ENCODE results near the gene PROM1.

Gene PROM1

DNA sequence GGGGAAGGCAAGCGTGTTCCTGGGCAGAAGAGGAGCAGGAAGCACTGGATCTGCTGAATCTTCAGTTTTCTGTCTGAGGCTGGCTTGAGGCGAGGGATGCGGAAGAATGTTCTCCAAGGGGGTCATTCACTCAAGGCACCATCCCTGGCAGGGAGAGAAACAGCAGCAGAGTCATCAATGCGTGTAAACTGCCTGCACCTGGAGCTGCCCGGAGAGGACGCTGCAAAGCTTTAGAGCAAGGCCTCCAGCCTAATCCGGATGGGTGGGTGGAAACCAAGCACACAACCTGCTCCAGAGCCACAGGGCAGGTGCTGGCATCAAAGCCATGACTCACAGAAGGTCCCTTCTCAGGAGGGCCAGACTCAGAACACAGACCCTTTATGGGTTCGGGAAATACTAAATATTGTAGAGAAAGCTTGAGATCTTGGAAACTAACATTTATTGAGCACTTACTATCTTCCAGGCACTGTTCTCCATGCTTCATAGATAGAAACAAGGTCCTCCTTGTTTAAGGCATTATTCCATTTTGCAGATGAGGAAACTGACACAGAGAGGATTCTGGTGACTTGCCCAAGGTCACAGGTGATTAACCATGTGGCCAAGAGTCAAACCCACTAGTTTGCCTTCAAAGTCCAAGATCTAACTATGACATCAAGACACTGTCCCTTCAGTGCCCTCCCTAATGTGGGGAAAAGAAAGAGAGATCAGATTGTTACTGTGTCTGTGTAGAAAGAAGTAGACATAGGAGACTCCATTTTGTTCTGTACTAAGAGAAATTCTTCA is 7.7 kb downstream of the PROM1 start:
- Histone ChIP-seq H3K9ac (ENCODE audit: low read length) (no peak overlapping the region), H3K4me1 (ENCODE audit: control insufficient read depth, insufficient read depth, low read length) (no peaks in the 10 kb centered on the region), H3K36me3 (ENCODE audit: control insufficient read depth, insufficient read depth, low read length) (no peaks in the 10 kb centered on the region), H3K27me3 (ENCODE audit: control insufficient read depth, insufficient read depth, low read length) (no peaks in the 10 kb centered on the region), H3K4me3 (ENCODE audit: low read length) (no peak overlapping the region), H3K27ac (ENCODE audit: low read depth, low read length) (no peak overlapping the region)

DNA sequence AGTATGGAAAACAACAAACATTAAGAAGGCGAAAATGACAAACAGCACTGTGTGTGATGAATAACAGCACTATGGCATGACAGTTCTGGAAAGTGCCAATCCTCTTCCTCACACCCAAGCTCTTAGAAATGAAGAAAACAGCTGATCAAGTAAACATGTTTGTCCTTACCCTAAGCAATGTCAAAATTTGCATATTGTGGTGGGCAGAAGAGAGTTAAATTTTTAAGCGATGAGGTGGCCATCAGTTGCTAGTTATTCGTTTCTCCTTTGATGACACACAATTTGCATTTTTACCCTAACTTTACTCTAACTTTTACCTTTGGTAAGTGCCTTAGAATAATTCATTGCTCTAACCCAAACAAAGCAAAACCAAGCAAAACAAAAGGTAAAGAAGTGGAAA is 8.8 kb downstream of the PROM1 start:
- Histone ChIP-seq H3K4me3 (ENCODE audit: low read length) (no peak overlapping the region), H3K27me3 (ENCODE audit: control insufficient read depth, insufficient read depth, low read length) (no peaks in the 10 kb centered on the region), H3K9ac (ENCODE audit: low read length) (no peak overlapping the region), H3K36me3 (ENCODE audit: control insufficient read depth, insufficient read depth, low read length) (no peaks in the 10 kb centered on the region), H3K4me1 (ENCODE audit: control insufficient read depth, insufficient read depth, low read length) (no peaks in the 10 kb centered on the region), H3K27ac (ENCODE audit: low read depth, low read length) (no peak overlapping the region)

DNA sequence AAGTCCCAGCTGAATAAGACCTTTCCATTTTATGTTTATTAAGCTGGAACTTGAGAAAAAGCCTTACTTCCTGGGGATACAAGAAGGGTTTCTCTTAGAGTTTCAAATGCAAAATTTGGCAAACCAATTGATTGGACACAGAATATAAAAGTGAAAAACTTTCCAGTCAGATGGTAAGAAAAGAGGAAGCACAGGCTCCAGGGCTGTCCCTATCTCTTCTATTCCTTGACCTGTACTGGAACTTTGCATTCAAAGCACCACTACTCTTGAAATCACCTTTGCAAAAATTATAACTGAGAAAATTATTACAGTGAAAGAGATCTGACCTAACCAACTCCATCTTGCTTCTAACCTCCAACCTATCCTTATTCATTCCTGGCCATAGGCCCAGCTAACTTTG is 11.7 kb downstream of the PROM1 start:
- Histone ChIP-seq H3K36me3 (ENCODE audit: control insufficient read depth, insufficient read depth, low read length) (no peaks in the 10 kb centered on the region), H3K4me3 (ENCODE audit: low read length) (no peak overlapping the region), H3K27ac (ENCODE audit: low read depth, low read length) (no peak overlapping the region)

DNA sequence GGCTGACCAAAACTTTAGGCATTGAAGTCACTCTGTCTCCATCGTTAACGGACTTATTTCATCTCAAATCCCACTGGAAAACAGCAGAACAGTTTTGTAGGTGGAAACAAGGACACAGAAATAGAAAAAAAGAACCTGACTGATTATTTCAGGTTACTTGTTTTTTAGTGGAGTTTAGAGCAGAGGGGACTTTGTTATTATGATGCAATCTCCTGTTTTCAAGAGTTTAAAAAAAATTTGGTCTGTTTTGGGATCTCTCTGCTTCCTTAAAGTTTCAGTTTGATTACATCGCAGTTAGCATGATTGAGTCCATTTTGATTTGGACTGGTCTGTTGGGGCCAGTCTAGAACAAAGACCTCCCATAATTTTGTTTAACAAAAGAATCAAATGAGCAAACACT is 13.6 kb downstream of the PROM1 start:
- Histone ChIP-seq H3K4me3 (ENCODE audit: low read length) (no peak overlapping the region), H3K36me3 (ENCODE audit: control insufficient read depth, insufficient read depth, low read length) (no peaks in the 10 kb centered on the region), H3K4me1 (ENCODE audit: control insufficient read depth, insufficient read depth, low read length) (no peaks in the 10 kb centered on the region), H3K27ac (ENCODE audit: low read depth, low read length) (no peak overlapping the region), H3K9ac (ENCODE audit: low read length) (no peak overlapping the region), H3K27me3 (ENCODE audit: control insufficient read depth, insufficient read depth, low read length) (no peaks in the 10 kb centered on the region)

More for the DNA sequence above, 11.7 kb downstream of the PROM1 start:
- H3K9ac ChIP-seq (ENCODE audit: low read length) = no peak overlapping the region
- H3K27me3 ChIP-seq (ENCODE audit: control insufficient read depth, insufficient read depth, low read length) = no peaks in the 10 kb centered on the region
- H3K4me1 ChIP-seq (ENCODE audit: control insufficient read depth, insufficient read depth, low read length) = no peaks in the 10 kb centered on the region

DNA sequence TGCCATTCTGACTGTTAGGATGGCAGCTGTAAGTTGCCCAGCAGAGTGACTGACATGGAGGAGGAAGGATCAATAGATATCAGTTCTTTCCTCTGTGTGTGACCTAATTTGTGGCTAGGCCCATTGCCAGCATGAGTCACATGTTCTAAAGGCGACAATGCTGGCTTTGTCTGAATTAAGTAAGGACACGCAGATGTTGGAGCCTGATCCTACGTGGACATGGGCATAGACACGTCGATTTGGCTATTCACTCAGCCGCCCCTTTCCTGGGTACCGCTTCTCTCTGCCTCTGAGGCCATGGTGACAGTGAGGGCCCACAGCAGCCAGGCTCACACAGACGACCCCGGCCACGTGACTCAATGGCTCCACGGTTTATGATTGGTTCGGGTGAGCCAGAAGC is 16.3 kb downstream of the PROM1 start:
- no peak overlapping the region for H3K27ac ChIP-seq (ENCODE audit: low read depth, low read length)
- H3K36me3 ChIP-seq (ENCODE audit: control insufficient read depth, insufficient read depth, low read length) = no peaks in the 10 kb centered on the region
- H3K4me3 ChIP-seq (ENCODE audit: low read length) = no peak overlapping the region
- no peaks in the 10 kb centered on the region for H3K4me1 ChIP-seq (ENCODE audit: control insufficient read depth, insufficient read depth, low read length)
- no peaks in the 10 kb centered on the region for H3K27me3 ChIP-seq (ENCODE audit: control insufficient read depth, insufficient read depth, low read length)
- H3K9ac ChIP-seq (ENCODE audit: low read length) = no peak overlapping the region

DNA sequence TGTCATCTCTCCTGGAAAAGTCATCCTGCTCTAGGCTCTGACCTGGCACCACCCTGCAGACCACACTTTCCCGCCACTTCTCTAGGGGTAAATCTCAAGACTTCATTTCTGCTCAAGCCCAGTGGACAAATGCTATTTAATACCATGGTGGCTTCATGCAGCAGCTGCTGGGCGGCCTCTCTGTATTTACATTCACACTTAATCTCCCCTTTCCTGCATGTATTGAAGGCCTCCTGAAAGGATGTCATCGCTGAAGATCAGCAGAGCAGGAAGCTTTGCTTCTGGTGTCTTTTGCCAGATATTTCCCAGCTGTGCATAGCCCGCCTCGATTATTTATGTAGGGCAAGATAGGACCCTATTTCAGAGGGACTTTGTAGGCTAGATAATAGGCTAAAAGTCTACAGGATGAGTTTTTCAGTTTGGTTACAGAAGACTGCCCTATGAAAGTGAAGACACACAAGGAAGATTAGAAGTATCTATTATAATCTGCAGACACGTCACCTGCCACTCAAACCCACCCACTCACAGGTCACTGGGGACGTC is 17.2 kb downstream of the PROM1 start:
- no peak overlapping the region for H3K27ac ChIP-seq (ENCODE audit: low read depth, low read length)
- H3K4me1 ChIP-seq (ENCODE audit: control insufficient read depth, insufficient read depth, low read length) = no peaks in the 10 kb centered on the region
- no peak overlapping the region for H3K4me3 ChIP-seq (ENCODE audit: low read length)
- H3K36me3 ChIP-seq (ENCODE audit: control insufficient read depth, insufficient read depth, low read length) = no peaks in the 10 kb centered on the region
- no peaks in the 10 kb centered on the region for H3K27me3 ChIP-seq (ENCODE audit: control insufficient read depth, insufficient read depth, low read length)
- no peak overlapping the region for H3K9ac ChIP-seq (ENCODE audit: low read length)

DNA sequence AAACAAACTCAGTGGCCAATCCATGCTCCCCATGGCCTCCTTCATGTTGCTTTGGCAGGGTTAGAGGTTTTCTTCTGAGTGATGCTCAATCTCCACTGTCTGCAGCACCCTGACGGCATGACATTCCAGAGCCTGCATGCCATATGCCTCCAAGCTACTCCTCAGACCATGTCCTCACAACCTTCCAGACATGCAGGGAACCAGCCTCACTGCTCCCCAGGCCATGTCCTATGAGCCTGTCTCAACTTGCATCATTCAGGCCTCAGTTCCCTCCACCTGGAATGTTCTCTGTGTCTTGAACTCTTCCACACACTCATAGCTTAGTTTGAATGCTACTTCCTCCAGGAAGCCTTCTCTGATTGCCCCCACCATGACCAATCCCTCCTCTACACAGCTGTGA is 18.8 kb downstream of the PROM1 start:
- H3K4me3 ChIP-seq (ENCODE audit: low read length) = no peak overlapping the region
- no peaks in the 10 kb centered on the region for H3K4me1 ChIP-seq (ENCODE audit: control insufficient read depth, insufficient read depth, low read length)
- H3K36me3 ChIP-seq (ENCODE audit: control insufficient read depth, insufficient read depth, low read length) = no peaks in the 10 kb centered on the region
- H3K9ac ChIP-seq (ENCODE audit: low read length) = no peak overlapping the region
- H3K27ac ChIP-seq (ENCODE audit: low read depth, low read length) = no peak overlapping the region
- no peaks in the 10 kb centered on the region for H3K27me3 ChIP-seq (ENCODE audit: control insufficient read depth, insufficient read depth, low read length)

DNA sequence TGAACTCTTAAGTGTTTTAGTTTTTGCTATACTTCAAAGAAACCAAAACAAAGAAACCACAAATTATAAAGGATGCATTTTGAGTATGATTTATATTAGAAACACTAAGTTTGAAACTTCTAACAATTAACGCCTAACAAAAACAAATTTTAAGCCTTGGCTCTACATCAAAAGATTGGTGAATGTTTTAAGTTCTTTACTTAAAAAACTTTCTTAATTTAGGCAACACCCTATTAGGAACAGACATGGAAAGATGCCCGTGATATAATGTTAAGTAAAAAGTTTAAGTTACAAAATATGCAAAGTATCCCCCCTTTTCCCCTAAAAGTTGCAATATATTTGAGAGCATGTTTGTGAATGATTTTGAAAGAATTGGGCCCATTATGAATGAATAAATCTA is 21.2 kb downstream of the PROM1 start:
- H3K27ac ChIP-seq (ENCODE audit: low read depth, low read length) = no peak overlapping the region
- H3K4me3 ChIP-seq (ENCODE audit: low read length) = no peak overlapping the region
- H3K36me3 ChIP-seq (ENCODE audit: control insufficient read depth, insufficient read depth, low read length) = no peaks in the 10 kb centered on the region
- no peak overlapping the region for H3K9ac ChIP-seq (ENCODE audit: low read length)
- no peaks in the 10 kb centered on the region for H3K27me3 ChIP-seq (ENCODE audit: control insufficient read depth, insufficient read depth, low read length)
- H3K4me1 ChIP-seq (ENCODE audit: control insufficient read depth, insufficient read depth, low read length) = no peaks in the 10 kb centered on the region

DNA sequence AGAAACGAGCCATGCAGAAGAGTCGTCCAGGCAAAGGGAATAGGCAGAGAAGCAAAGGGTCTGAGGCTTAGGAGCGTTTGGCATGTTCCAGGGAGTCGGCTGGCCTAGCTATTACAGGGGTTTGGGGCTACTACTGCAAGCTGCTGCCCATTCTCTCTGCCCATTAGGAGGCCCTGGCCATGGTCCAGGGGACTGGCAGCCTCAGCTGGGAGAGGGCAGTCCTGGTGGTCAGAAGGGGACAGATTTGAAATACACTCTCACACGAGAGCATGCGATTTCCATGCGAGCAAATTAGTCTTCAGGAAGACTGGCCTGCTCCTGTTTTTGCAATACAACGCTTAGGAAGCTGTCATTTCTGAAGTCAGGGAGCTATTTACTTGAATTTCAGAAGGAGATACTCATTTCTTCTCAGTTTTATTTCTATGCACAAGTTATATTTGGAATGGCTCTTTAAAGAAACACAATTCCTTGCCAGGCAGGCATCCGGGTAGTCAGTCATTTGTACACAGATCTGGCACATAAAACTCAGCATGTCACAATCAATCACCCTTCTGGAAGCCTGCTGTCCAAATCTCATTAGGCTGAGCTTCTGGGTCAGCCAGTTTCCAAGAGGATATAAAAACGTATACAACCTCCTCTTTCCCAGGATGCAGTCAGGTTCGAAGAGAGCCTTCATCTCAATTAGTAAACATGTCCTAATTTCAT is 27.0 kb downstream of the PROM1 start:
- H3K27ac ChIP-seq (ENCODE audit: low read depth, low read length) = no peak overlapping the region
- no peak overlapping the region for H3K4me3 ChIP-seq (ENCODE audit: low read length)
- H3K27me3 ChIP-seq (ENCODE audit: control insufficient read depth, insufficient read depth, low read length) = no peaks in the 10 kb centered on the region
- no peaks in the 10 kb centered on the region for H3K36me3 ChIP-seq (ENCODE audit: control insufficient read depth, insufficient read depth, low read length)
- H3K9ac ChIP-seq (ENCODE audit: low read length) = no peak overlapping the region
- no peaks in the 10 kb centered on the region for H3K4me1 ChIP-seq (ENCODE audit: control insufficient read depth, insufficient read depth, low read length)

DNA sequence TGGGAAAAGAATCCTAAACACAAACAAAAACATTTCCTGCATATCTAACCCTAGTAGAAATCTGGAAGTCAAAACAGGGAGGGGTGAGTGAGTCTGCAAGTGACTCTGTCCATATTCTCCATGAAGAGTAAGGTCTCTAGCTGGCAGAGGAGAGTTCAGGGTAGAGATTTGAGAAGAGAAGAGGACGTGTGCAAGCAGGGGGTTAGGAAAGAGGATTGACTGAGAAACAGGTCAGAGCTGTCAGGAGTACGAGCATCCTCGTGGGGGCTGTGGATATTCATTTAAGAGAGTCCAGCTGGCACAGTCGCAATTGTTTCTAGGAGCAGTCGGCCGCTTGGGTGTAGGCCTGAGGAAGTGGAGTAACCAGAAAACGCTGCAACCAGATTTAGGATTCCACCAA is 27.9 kb downstream of the PROM1 start:
- H3K36me3 ChIP-seq (ENCODE audit: control insufficient read depth, insufficient read depth, low read length) = no peaks in the 10 kb centered on the region
- no peak overlapping the region for H3K9ac ChIP-seq (ENCODE audit: low read length)
- H3K27ac ChIP-seq (ENCODE audit: low read depth, low read length) = no peak overlapping the region
- H3K4me3 ChIP-seq (ENCODE audit: low read length) = no peak overlapping the region
- H3K27me3 ChIP-seq (ENCODE audit: control insufficient read depth, insufficient read depth, low read length) = no peaks in the 10 kb centered on the region
- no peaks in the 10 kb centered on the region for H3K4me1 ChIP-seq (ENCODE audit: control insufficient read depth, insufficient read depth, low read length)

DNA sequence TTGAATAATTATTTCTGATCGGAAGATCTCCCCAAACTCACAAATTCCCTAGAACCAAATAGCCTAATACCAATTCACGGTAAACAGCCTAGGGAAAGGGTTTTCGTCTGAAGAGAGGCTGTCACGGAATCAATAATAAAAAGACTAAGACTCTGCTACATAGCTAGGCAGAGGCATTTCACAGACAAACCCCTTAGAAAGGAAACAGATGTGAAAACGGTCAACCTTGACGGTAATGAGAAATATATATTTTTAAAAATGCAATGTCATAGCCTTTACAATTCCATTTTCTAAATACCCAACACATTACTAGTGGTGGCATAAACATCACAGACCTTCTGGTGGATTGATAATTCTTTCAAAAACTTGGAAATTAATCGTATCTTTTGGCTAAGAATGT is 28.4 kb downstream of the PROM1 start:
- Histone ChIP-seq H3K27me3 (ENCODE audit: control insufficient read depth, insufficient read depth, low read length) (no peaks in the 10 kb centered on the region), H3K4me3 (ENCODE audit: low read length) (no peak overlapping the region), H3K36me3 (ENCODE audit: control insufficient read depth, insufficient read depth, low read length) (no peaks in the 10 kb centered on the region), H3K27ac (ENCODE audit: low read depth, low read length) (no peak overlapping the region), H3K4me1 (ENCODE audit: control insufficient read depth, insufficient read depth, low read length) (no peaks in the 10 kb centered on the region), H3K9ac (ENCODE audit: low read length) (no peak overlapping the region)

DNA sequence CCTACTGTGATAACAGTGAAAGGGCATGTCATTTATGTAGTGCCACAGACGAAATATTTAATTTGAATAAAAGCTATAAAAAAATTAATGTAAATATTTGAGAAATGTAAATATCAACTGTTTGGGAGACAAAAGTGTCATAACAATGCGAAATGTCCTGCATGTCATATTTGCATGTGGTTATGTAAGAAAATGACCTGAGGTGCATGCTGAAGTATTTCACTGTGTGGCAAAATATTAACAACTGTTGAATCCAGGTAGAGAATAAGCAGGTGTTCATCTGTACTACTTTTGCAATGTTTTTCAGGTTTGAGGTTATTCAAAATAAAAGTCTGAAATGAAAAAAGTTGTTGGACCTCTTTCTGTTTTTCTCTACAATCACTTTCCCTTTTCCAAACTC is 30.9 kb downstream of the PROM1 start:
- no peaks in the 10 kb centered on the region for H3K4me1 ChIP-seq (ENCODE audit: control insufficient read depth, insufficient read depth, low read length)
- H3K4me3 ChIP-seq (ENCODE audit: low read length) = no peak overlapping the region
- H3K9ac ChIP-seq (ENCODE audit: low read length) = no peak overlapping the region
- H3K27ac ChIP-seq (ENCODE audit: low read depth, low read length) = no peak overlapping the region
- H3K36me3 ChIP-seq (ENCODE audit: control insufficient read depth, insufficient read depth, low read length) = no peaks in the 10 kb centered on the region
- H3K27me3 ChIP-seq (ENCODE audit: control insufficient read depth, insufficient read depth, low read length) = no peaks in the 10 kb centered on the region

DNA sequence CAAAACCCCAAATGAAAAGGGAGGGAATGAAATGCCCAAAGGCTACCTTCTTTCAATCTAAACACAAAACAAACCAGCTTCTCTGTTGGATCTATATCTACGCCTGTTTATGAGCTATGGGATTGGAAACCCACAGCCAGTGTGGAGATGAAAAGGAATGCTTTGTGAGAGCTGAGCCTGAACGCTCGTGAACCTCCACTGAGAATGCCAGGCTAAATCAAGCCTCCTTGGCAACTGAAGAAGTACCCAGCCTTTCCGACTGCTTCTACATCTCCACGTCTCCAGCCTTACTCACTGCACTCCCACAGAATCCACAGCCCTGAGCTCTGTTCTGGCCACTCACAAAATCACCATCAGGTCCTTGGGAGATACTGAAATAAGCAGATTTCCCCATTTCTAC is 31.8 kb downstream of the PROM1 start:
- Histone ChIP-seq H3K27ac (ENCODE audit: low read depth, low read length) (no peak overlapping the region), H3K4me1 (ENCODE audit: control insufficient read depth, insufficient read depth, low read length) (no peaks in the 10 kb centered on the region), H3K27me3 (ENCODE audit: control insufficient read depth, insufficient read depth, low read length) (no peaks in the 10 kb centered on the region), H3K4me3 (ENCODE audit: low read length) (no peak overlapping the region), H3K36me3 (ENCODE audit: control insufficient read depth, insufficient read depth, low read length) (no peaks in the 10 kb centered on the region), H3K9ac (ENCODE audit: low read length) (no peak overlapping the region)
